ENCODE results near the gene KCNH3.
"Not testable (repeated sequence)": the region's sequence is repeated elsewhere in the genome, so short reads cannot be mapped to it uniquely, and the experiment has no call there.

The KCNH3 gene

GRCh38 chr12:49588721-49589516 lies 50.1 kb downstream of the KCNH3 start:
- no peak for DNase-seq

GRCh38 chr12:49598527-49598926 lies 59.7 kb downstream of the KCNH3 start:
- DNase-seq: no peak

- no peak for DNase-seq
Measured at GRCh38 chr12:49599961-49600360, 61.1 kb downstream of the KCNH3 start.

GRCh38 chr12:49603721-49604120 lies 64.9 kb downstream of the KCNH3 start:
- no peak for DNase-seq

GRCh38 chr12:49604856-49605255 lies 66.0 kb downstream of the KCNH3 start:
- DNase-seq: no peak

DNA sequence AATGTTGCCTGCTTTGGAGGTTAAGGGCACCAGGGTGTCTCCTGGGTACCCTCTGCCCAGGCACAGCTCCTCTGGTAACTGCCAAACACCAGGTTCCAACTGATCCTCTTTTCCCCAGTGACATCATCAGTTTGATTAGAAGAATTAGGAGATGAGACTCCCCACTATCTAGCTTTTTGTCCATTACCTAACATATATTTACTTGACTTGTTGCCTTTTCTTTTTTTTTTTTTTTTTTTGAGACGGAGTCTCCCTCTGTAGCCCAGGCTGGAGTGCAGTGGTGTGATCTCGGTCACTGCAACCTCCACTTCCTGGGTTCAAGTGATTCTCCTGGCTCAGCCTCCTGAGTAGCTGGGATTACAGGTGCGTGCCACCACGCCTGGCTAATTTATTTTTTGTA lies 66.7 kb downstream of the KCNH3 start, which contains the start of gene FAM186B:
TSS of gene FAM186B (minus strand) at position 101 of the 400 bp plus-strand sequence. CDS start 162 bp downstream, outside the sequence.
- not testable (repeated sequence) for DNase-seq
